ENCODE data around the gene BTBD16. TPM values are rescaled to one million over a fixed set of nuclear protein-coding genes. Genes with fewer than 3 reads are reported as not detected.

Gene BTBD16
- total and polyA plus RNA-seq, 9 donors = 0.27 to 0.50 (median 0.40) TPM; not detected in 6

GRCh38 chr10:122379041-122379440, 107.9 kb downstream of the BTBD16 start:
- no peak overlapping the region for H3K27ac ChIP-seq (ENCODE audit: low read length)
- no peak overlapping the region for H3K4me3 ChIP-seq (ENCODE audit: low read length)
- WGBS (ENCODE audit: insufficient coverage) = 100% methylated on average over 2 of the region's 5 CpGs
- no peak for DNase-seq
- peaks cover 5% of the 10 kb centered on the region for H3K4me1 ChIP-seq (ENCODE audit: control insufficient read depth, insufficient read depth, low read length)
- H3K36me3 ChIP-seq (ENCODE audit: control insufficient read depth, insufficient read depth, low read length) = peaks cover 8% of the 10 kb centered on the region
- H3K9me3 ChIP-seq (replicated peaks; ENCODE audit: control insufficient read depth, low read depth, low read length) = no peaks in the 10 kb centered on the region
- H3K27me3 ChIP-seq (ENCODE audit: control insufficient read depth, insufficient read depth, low read length) = no peaks in the 10 kb centered on the region

- Histone ChIP-seq H3K4me3 (ENCODE audit: low read length) (no peak overlapping the region), H3K4me1 (ENCODE audit: control insufficient read depth, insufficient read depth, low read length) (peaks cover 4% of the 10 kb centered on the region), H3K27me3 (ENCODE audit: control insufficient read depth, insufficient read depth, low read length) (no peaks in the 10 kb centered on the region), H3K27ac (ENCODE audit: low read length) (no peak overlapping the region), H3K36me3 (ENCODE audit: control insufficient read depth, insufficient read depth, low read length) (peaks cover 8% of the 10 kb centered on the region), H3K9me3 (replicated peaks; ENCODE audit: control insufficient read depth, low read depth, low read length) (no peaks in the 10 kb centered on the region)
- no peak for DNase-seq
- no CpG with 5 or more reads among the region's 2 CpGs for WGBS (ENCODE audit: insufficient coverage)
Measured at GRCh38 chr10:122379537-122379936, 108.4 kb downstream of the BTBD16 start.

- Histone ChIP-seq H3K4me3 (ENCODE audit: low read length) (no peak overlapping the region), H3K9me3 (replicated peaks; ENCODE audit: control insufficient read depth, low read depth, low read length) (no peaks in the 10 kb centered on the region), H3K4me1 (ENCODE audit: control insufficient read depth, insufficient read depth, low read length) (no peaks in the 10 kb centered on the region), H3K27me3 (ENCODE audit: control insufficient read depth, insufficient read depth, low read length) (no peaks in the 10 kb centered on the region), H3K27ac (ENCODE audit: low read length) (no peak overlapping the region), H3K36me3 (ENCODE audit: control insufficient read depth, insufficient read depth, low read length) (peaks cover 8% of the 10 kb centered on the region)
- WGBS (ENCODE audit: insufficient coverage) = 91% methylated on average over 4 of the region's 4 CpGs
- no peak for DNase-seq
Measured at GRCh38 chr10:122380703-122381102, 109.6 kb downstream of the BTBD16 start.

- DNase-seq = no peak
- WGBS (ENCODE audit: insufficient coverage) = no CpG with 5 or more reads among the region's 2 CpGs
- Histone ChIP-seq H3K27ac (ENCODE audit: low read length) (no peak overlapping the region), H3K27me3 (ENCODE audit: control insufficient read depth, insufficient read depth, low read length) (no peaks in the 10 kb centered on the region), H3K36me3 (ENCODE audit: control insufficient read depth, insufficient read depth, low read length) (peaks cover 8% of the 10 kb centered on the region), H3K4me1 (ENCODE audit: control insufficient read depth, insufficient read depth, low read length) (no peaks in the 10 kb centered on the region), H3K9me3 (replicated peaks; ENCODE audit: control insufficient read depth, low read depth, low read length) (no peaks in the 10 kb centered on the region), H3K4me3 (ENCODE audit: low read length) (no peak overlapping the region)
Measured at GRCh38 chr10:122381680-122382079, 110.6 kb downstream of the BTBD16 start.

GRCh38 chr10:122386514-122386913, 115.4 kb downstream of the BTBD16 start:
- Histone ChIP-seq H3K27me3 (ENCODE audit: control insufficient read depth, insufficient read depth, low read length) (no peaks in the 10 kb centered on the region), H3K27ac (ENCODE audit: low read length) (no peak overlapping the region), H3K9me3 (replicated peaks; ENCODE audit: control insufficient read depth, low read depth, low read length) (no peaks in the 10 kb centered on the region), H3K4me3 (ENCODE audit: low read length) (no peak overlapping the region), H3K36me3 (ENCODE audit: control insufficient read depth, insufficient read depth, low read length) (no peaks in the 10 kb centered on the region), H3K4me1 (ENCODE audit: control insufficient read depth, insufficient read depth, low read length) (no peaks in the 10 kb centered on the region)
- no peak for DNase-seq
- WGBS (ENCODE audit: insufficient coverage) = no CpG with 5 or more reads among the region's 2 CpGs

- Histone ChIP-seq H3K27me3 (ENCODE audit: control insufficient read depth, insufficient read depth, low read length) (no peaks in the 10 kb centered on the region), H3K36me3 (ENCODE audit: control insufficient read depth, insufficient read depth, low read length) (no peaks in the 10 kb centered on the region), H3K4me1 (ENCODE audit: control insufficient read depth, insufficient read depth, low read length) (no peaks in the 10 kb centered on the region), H3K4me3 (ENCODE audit: low read length) (no peak overlapping the region), H3K9me3 (replicated peaks; ENCODE audit: control insufficient read depth, low read depth, low read length) (no peaks in the 10 kb centered on the region), H3K27ac (ENCODE audit: low read length) (no peak overlapping the region)
- no CpG with 5 or more reads among the region's 2 CpGs for WGBS (ENCODE audit: insufficient coverage)
- no peak for DNase-seq
Measured at GRCh38 chr10:122387572-122387971, 116.5 kb downstream of the BTBD16 start.

Other genes with a start within 250 kb of the BTBD16 start
- 22.0 TPM for gene PLEKHA1, start 103.4 kb downstream of the BTBD16 start, total RNA-seq
- 10 to 100 TPM; 23.6 to 36.3 (median 30.0) TPM for gene PLEKHA1, start 103.4 kb downstream of the BTBD16 start, polyA plus RNA-seq (ENCODE audit: insufficient read depth in 1 of 8, insufficient read length in 8 of 8, low replicate concordance in 1 of 8)
- not detected for gene ARMS2, start 183.4 kb downstream of the BTBD16 start, total RNA-seq
- not detected for gene ARMS2, start 183.4 kb downstream of the BTBD16 start, polyA plus RNA-seq (ENCODE audit: insufficient read depth in 1 of 8, insufficient read length in 8 of 8, low replicate concordance in 1 of 8)
- gene HTRA1, start 190.3 kb downstream of the BTBD16 start, total RNA-seq = 219 TPM
- 100 to 1,000 TPM in 4 of 8 donors, 10 to 100 TPM in 4; 54.2 to 325 (median 105) TPM for gene HTRA1, start 190.3 kb downstream of the BTBD16 start, polyA plus RNA-seq (ENCODE audit: insufficient read depth in 1 of 8, insufficient read length in 8 of 8, low replicate concordance in 1 of 8)